ENCODE data around the gene SEMA4C. TPM values are rescaled to one million over a fixed set of nuclear protein-coding genes. Genes with fewer than 3 reads are reported as not detected.
A peak's percentile ranks its signal among the peaks of the same experiment; 100 is the strongest.

SEMA4C gene
- polyA plus RNA-seq, 3 donors from 2014 or later, result 3.1 to 11.5 (median 4.8) TPM

- no peak for DNase-seq
- peaks cover 0 to 3% of the 10 kb centered on the region in 2 donors for H3K4me1 Mint-ChIP-seq
- H3K36me3 Mint-ChIP-seq, result peaks cover 0 to 3% (median 0%) of the 10 kb centered on the region in 3 donors
- H3K4me3 Mint-ChIP-seq, result no peak overlapping the region
- H3K27ac Mint-ChIP-seq, result no peak overlapping the region
- H3K27me3 Mint-ChIP-seq (ENCODE audit: low read depth in 3 of 3), result peaks cover 0 to 3% (median 2%) of the 10 kb centered on the region in 3 donors
- no peaks in the 10 kb centered on the region for H3K9me3 Mint-ChIP-seq
Observed at GRCh38 chr2:96882230-96882629, 12.3 kb upstream of the SEMA4C start.

- Mint-ChIP-seq H3K27me3 (ENCODE audit: low read depth in 3 of 3) (peaks cover 0 to 3% (median 2%) of the 10 kb centered on the region in 3 donors), H3K4me1 (peaks cover 6 to 8% of the 10 kb centered on the region in 2 donors), H3K9me3 (no peaks in the 10 kb centered on the region), H3K27ac (no peak overlapping the region), H3K36me3 (peaks cover 0 to 3% (median 0%) of the 10 kb centered on the region in 3 donors), H3K4me3 (no peak overlapping the region)
- no peak for DNase-seq
Observed at GRCh38 chr2:96881349-96882195, 11.7 kb upstream of the SEMA4C start.

- Mint-ChIP-seq H3K4me1 (peaks cover 13 to 15% of the 10 kb centered on the region in 2 donors), H3K9me3 (no peaks in the 10 kb centered on the region), H3K4me3 (no peak overlapping the region), H3K36me3 (no peaks in the 10 kb centered on the region), H3K27me3 (ENCODE audit: low read depth in 3 of 3) (peaks cover 0 to 3% (median 0%) of the 10 kb centered on the region in 3 donors), H3K27ac (no peak overlapping the region)
- DNase-seq, result no peak
Observed at GRCh38 chr2:96880891-96881273, 11.0 kb upstream of the SEMA4C start.

GRCh38 chr2:96879545-96880040 lies 9.7 kb upstream of the SEMA4C start:
- no peak overlapping the region for H3K27ac Mint-ChIP-seq

GRCh38 chr2:96878796-96879544 lies 9.1 kb upstream of the SEMA4C start:
- Mint-ChIP-seq H3K4me3 (no peak overlapping the region), H3K27ac (peak overlapping the region in 1 of 6 donors; percentile 12), H3K36me3 (no peaks in the 10 kb centered on the region), H3K27me3 (ENCODE audit: low read depth in 3 of 3) (no peaks in the 10 kb centered on the region), H3K4me1 (peaks cover 24 to 28% of the 10 kb centered on the region in 2 donors), H3K9me3 (no peaks in the 10 kb centered on the region)
- no peak for DNase-seq

More at GRCh38 chr2:96879545-96880040, 9.7 kb upstream of the SEMA4C start:
- Mint-ChIP-seq H3K4me3 (no peak overlapping the region), H3K36me3 (no peaks in the 10 kb centered on the region), H3K9me3 (no peaks in the 10 kb centered on the region), H3K27me3 (ENCODE audit: low read depth in 3 of 3) (no peaks in the 10 kb centered on the region), H3K4me1 (peaks cover 22 to 23% of the 10 kb centered on the region in 2 donors)
- no peak for DNase-seq

GRCh38 chr2:96878171-96878570 lies 8.3 kb upstream of the SEMA4C start:
- H3K9me3 Mint-ChIP-seq, result no peaks in the 10 kb centered on the region
- peaks cover 24 to 31% of the 10 kb centered on the region in 2 donors for H3K4me1 Mint-ChIP-seq
- peak overlapping the region in 1 of 6 donors; percentile 14 for H3K27ac Mint-ChIP-seq
- H3K27me3 Mint-ChIP-seq (ENCODE audit: low read depth in 3 of 3), result no peaks in the 10 kb centered on the region
- no peak overlapping the region for H3K4me3 Mint-ChIP-seq
- DNase-seq, result no peak
- H3K36me3 Mint-ChIP-seq, result no peaks in the 10 kb centered on the region

- Mint-ChIP-seq H3K4me3 (no peak overlapping the region), H3K9me3 (no peaks in the 10 kb centered on the region), H3K27ac (peak overlapping the region in 1 of 6 donors; percentile 26), H3K4me1 (peaks cover 24 to 35% of the 10 kb centered on the region in 2 donors), H3K36me3 (no peaks in the 10 kb centered on the region), H3K27me3 (ENCODE audit: low read depth in 3 of 3) (no peaks in the 10 kb centered on the region)
- DNase-seq, result no peak
Observed at GRCh38 chr2:96877631-96878092, 7.8 kb upstream of the SEMA4C start.

GRCh38 chr2:96877042-96877451 lies 7.2 kb upstream of the SEMA4C start:
- Mint-ChIP-seq H3K27ac (peak overlapping the region; percentile 9 to 70 (median 43)), H3K4me1 (peaks cover 24 to 35% of the 10 kb centered on the region in 2 donors), H3K36me3 (no peaks in the 10 kb centered on the region), H3K4me3 (peak overlapping the region in 3 of 5 donors; percentile 44 to 52 (median 46)), H3K27me3 (ENCODE audit: low read depth in 3 of 3) (no peaks in the 10 kb centered on the region), H3K9me3 (no peaks in the 10 kb centered on the region)
- DNase-seq, result peak in 2 of 3 donors; percentile 27 to 30

- Mint-ChIP-seq H3K4me3 (peak overlapping the region in 3 of 5 donors; percentile 44 to 52 (median 46)), H3K36me3 (no peaks in the 10 kb centered on the region), H3K4me1 (peaks cover 24 to 36% of the 10 kb centered on the region in 2 donors), H3K27ac (peak overlapping the region; percentile 36 to 70 (median 50)), H3K27me3 (ENCODE audit: low read depth in 3 of 3) (no peaks in the 10 kb centered on the region), H3K9me3 (no peaks in the 10 kb centered on the region)
- DNase-seq, result no peak
Observed at GRCh38 chr2:96876269-96877041, 6.6 kb upstream of the SEMA4C start.

- H3K9me3 Mint-ChIP-seq, result no peaks in the 10 kb centered on the region
- peaks cover 0 to under 1% (median 0%) of the 10 kb centered on the region in 3 donors for H3K36me3 Mint-ChIP-seq
- no peak overlapping the region for H3K4me3 Mint-ChIP-seq
- no peak overlapping the region for H3K27ac Mint-ChIP-seq
- DNase-seq, result no peak
- H3K4me1 Mint-ChIP-seq, result peaks cover 31 to 44% of the 10 kb centered on the region in 2 donors
- H3K27me3 Mint-ChIP-seq (ENCODE audit: low read depth in 3 of 3), result peaks cover 0 to 2% (median under 1%) of the 10 kb centered on the region in 3 donors
Observed at GRCh38 chr2:96875498-96876268, 5.8 kb upstream of the SEMA4C start.

- no peak for DNase-seq
- Mint-ChIP-seq H3K4me3 (no peak overlapping the region), H3K27ac (no peak overlapping the region), H3K36me3 (peaks cover 0 to 3% (median 0%) of the 10 kb centered on the region in 3 donors), H3K27me3 (ENCODE audit: low read depth in 3 of 3) (peaks cover 2 to 5% (median 3%) of the 10 kb centered on the region in 3 donors), H3K4me1 (peaks cover 35 to 49% of the 10 kb centered on the region in 2 donors), H3K9me3 (no peaks in the 10 kb centered on the region)
Observed at GRCh38 chr2:96874198-96874831, 4.4 kb upstream of the SEMA4C start.

GRCh38 chr2:96873651-96874096 lies 3.8 kb upstream of the SEMA4C start:
- Mint-ChIP-seq H3K9me3 (no peaks in the 10 kb centered on the region), H3K4me3 (no peak overlapping the region), H3K4me1 (peaks cover 33 to 49% of the 10 kb centered on the region in 2 donors), H3K36me3 (peaks cover 0 to 3% (median 0%) of the 10 kb centered on the region in 3 donors), H3K27me3 (ENCODE audit: low read depth in 3 of 3) (peaks cover 2 to 5% (median 3%) of the 10 kb centered on the region in 3 donors), H3K27ac (no peak overlapping the region)
- no peak for DNase-seq

Measured in immature natural killer cell (primary cell).